CD8-positive, alpha-beta memory T cell (primary cell): ENCODE data around the gene SLC38A9. TPM values are rescaled to one million over a fixed set of nuclear protein-coding genes. Genes with fewer than 3 reads are reported as not detected.
A peak's percentile ranks its signal among the peaks of the same experiment; 100 is the strongest.
"Not testable (repeated sequence)": the region's sequence is repeated elsewhere in the genome, so short reads cannot be mapped to it uniquely, and the experiment has no call there.

Experiments used
- CTCF ChIA-PET: fragments of 350-600 bp; sonication (Branson Sonifier 250); formaldehyde crosslinking; loops from one replicate; lab custom pipeline; 2021; ENCODE audit warnings: antibody characterized with exemption; lab: Charles Lee
- POLR2A ChIA-PET: fragments of 350-600 bp; sonication (Branson Sonifier 250); formaldehyde crosslinking; loops from one replicate; lab custom pipeline; 2021; ENCODE audit warnings: antibody characterized with exemption; lab: Charles Lee
- DNase-seq, 5 donors: peaks; one replicate each; pipeline versions ENCODE4 v3.0.0 to v3.0.0-alpha.2; 2020 to 2022; ENCODE audit warnings: mixed read lengths in 1 of 5
- H3K27ac ChIP-seq: one replicate; pipeline ENCODE4 v1.7.0; 2013; ENCODE audit warnings: low read depth, mild to moderate bottlenecking, low read length, moderate library complexity
- H3K27me3 ChIP-seq: 2 replicates; pipeline ENCODE4 v1.7.0; 2013; ENCODE audit warnings: low read length, mild to moderate bottlenecking; ENCODE audit not compliant: insufficient read depth, poor library complexity, severe bottlenecking
- H3K36me3 ChIP-seq: 2 replicates; pipeline ENCODE4 v1.7.0; 2013; ENCODE audit warnings: mild to moderate bottlenecking, low read length, moderate library complexity; ENCODE audit not compliant: insufficient read depth
- H3K4me1 ChIP-seq: 2 replicates; pipeline ENCODE4 v1.7.0; 2013; ENCODE audit warnings: mild to moderate bottlenecking, low read length, moderate library complexity; ENCODE audit not compliant: insufficient read depth
- H3K4me3 ChIP-seq: 2 replicates; pipeline ENCODE4 v1.7.0; 2013; ENCODE audit warnings: mild to moderate bottlenecking, low read length
- H3K9me3 ChIP-seq: 2 replicates; pipeline ENCODE4 v1.7.0; 2013; ENCODE audit warnings: mild to moderate bottlenecking, low read length
- H3K27ac Mint-ChIP-seq, 8 donors: one replicate each; pipeline ENCODE4 v1.8.0; 2020 to 2021; ENCODE audit warnings: mixed read lengths in 8 of 8, mild to moderate bottlenecking in 6 of 8, inconsistent platforms in 3 of 8, moderate library complexity in 3 of 8
- H3K27me3 Mint-ChIP-seq, 2 donors: one replicate each; pipeline ENCODE4 v1.8.0; 2020 to 2021; ENCODE audit warnings: mixed read lengths in 2 of 2, mild to moderate bottlenecking in 1 of 2, moderate library complexity in 1 of 2
- H3K36me3 Mint-ChIP-seq, 3 donors: one replicate each; pipeline ENCODE4 v1.8.0; 2020 to 2021; ENCODE audit warnings: mixed read lengths in 3 of 3, inconsistent platforms in 1 of 3, mild to moderate bottlenecking in 1 of 3
- H3K4me1 Mint-ChIP-seq, 3 donors: one replicate each; pipeline ENCODE4 v1.8.0; 2020 to 2021; ENCODE audit warnings: mixed read lengths in 3 of 3, inconsistent platforms in 1 of 3, mild to moderate bottlenecking in 1 of 3
- H3K4me3 Mint-ChIP-seq, 7 donors: one replicate each; pipeline ENCODE4 v1.8.0; 2020 to 2021; ENCODE audit warnings: mixed read lengths in 7 of 7, mild to moderate bottlenecking in 6 of 7, moderate library complexity in 4 of 7, inconsistent platforms in 2 of 7
- H3K9me3 Mint-ChIP-seq, 5 donors: one replicate each; pipeline ENCODE4 v1.8.0; 2020 to 2022; ENCODE audit warnings: mixed read lengths in 5 of 5, mild to moderate bottlenecking in 3 of 5, moderate library complexity in 2 of 5, inconsistent platforms in 1 of 5
- polyA plus RNA-seq: library from polyadenylated mRNA; unstranded; fragments of 300-500 nt; fragmentation: Illumina TruSeq; gene quantifications from one replicate; pipeline ENCODE4 v1.2.3, GENCODE V29; 2021
- total RNA-seq, 2 experiments: library from RNA; stranded (reverse); gene quantifications; one replicate each; pipeline ENCODE4 v1.2.3, GENCODE V29; 2021

SLC38A9 gene
- total and polyA plus RNA-seq, 3 experiments from 2014 or later, result 13.6 to 23.4 (median 21.3) TPM

- not testable (repeated sequence) for H3K27me3 Mint-ChIP-seq
- peaks cover 0 to 11% (median 4%) of the 10 kb centered on the region in 5 donors for H3K9me3 Mint-ChIP-seq
Measured at GRCh38 chr5:55719026-55719425, 6.9 kb upstream of the SLC38A9 start.

GRCh38 chr5:55715519-55716078 is 3.5 kb upstream of the SLC38A9 start:
- ChIA-PET CTCF (no interaction called here), POLR2A (no interaction called here)
- Histone ChIP-seq H3K4me3 (no peak overlapping the region), H3K4me1 (peaks cover 12% of the 10 kb centered on the region), H3K36me3 (no peaks in the 10 kb centered on the region), H3K9me3 (no peaks in the 10 kb centered on the region), H3K27ac (no peak overlapping the region), H3K27me3 (no peaks in the 10 kb centered on the region)
- no peak for DNase-seq
- H3K36me3 Mint-ChIP-seq, result peaks cover 3 to 13% (median 10%) of the 10 kb centered on the region in 3 donors
- H3K27me3 Mint-ChIP-seq, result peaks cover 3 to 5% of the 10 kb centered on the region in 2 donors
- no peak overlapping the region for H3K27ac Mint-ChIP-seq
- no peak overlapping the region for H3K4me3 Mint-ChIP-seq
- peaks cover 0 to 11% (median 4%) of the 10 kb centered on the region in 5 donors for H3K9me3 Mint-ChIP-seq
- H3K4me1 Mint-ChIP-seq, result peaks cover 15 to 21% (median 15%) of the 10 kb centered on the region in 3 donors

More at GRCh38 chr5:55719026-55719425, 6.9 kb upstream of the SLC38A9 start:
- H3K4me3 ChIP-seq, H3K4me1 Mint-ChIP-seq, H3K27me3 ChIP-seq, H3K4me1 ChIP-seq, H3K4me3 Mint-ChIP-seq, H3K27ac ChIP-seq, CTCF ChIA-PET, H3K36me3 ChIP-seq, H3K27ac Mint-ChIP-seq, H3K9me3 ChIP-seq, POLR2A ChIA-PET, DNase-seq: not testable (repeated sequence)
- peaks cover 0 to 10% (median 3%) of the 10 kb centered on the region in 3 donors for H3K36me3 Mint-ChIP-seq

GRCh38 chr5:55714749-55715148 is 2.6 kb upstream of the SLC38A9 start:
- H3K9me3 Mint-ChIP-seq, result peaks cover 0 to 11% (median 4%) of the 10 kb centered on the region in 5 donors
- H3K36me3 ChIP-seq, result no peaks in the 10 kb centered on the region
- no peaks in the 10 kb centered on the region for H3K27me3 ChIP-seq
- POLR2A ChIA-PET, result no interaction called here
- peaks cover 15 to 24% (median 15%) of the 10 kb centered on the region in 3 donors for H3K4me1 Mint-ChIP-seq
- no peaks in the 10 kb centered on the region for H3K9me3 ChIP-seq
- H3K4me3 Mint-ChIP-seq, result peak overlapping the region in 1 of 7 donors; percentile 24
- peaks cover 0 to 3% of the 10 kb centered on the region in 2 donors for H3K27me3 Mint-ChIP-seq
- DNase-seq, result no peak
- no peak overlapping the region for H3K27ac ChIP-seq
- H3K4me1 ChIP-seq, result peaks cover 12% of the 10 kb centered on the region
- CTCF ChIA-PET, result no interaction called here
- H3K4me3 ChIP-seq, result no peak overlapping the region
- H3K36me3 Mint-ChIP-seq, result peaks cover 3 to 13% (median 10%) of the 10 kb centered on the region in 3 donors
- no peak overlapping the region for H3K27ac Mint-ChIP-seq

- POLR2A ChIA-PET, result no interaction called here
- H3K4me3 Mint-ChIP-seq, result peak overlapping the region in 1 of 7 donors; percentile 24
- Histone ChIP-seq H3K36me3 (no peaks in the 10 kb centered on the region), H3K9me3 (no peaks in the 10 kb centered on the region), H3K4me3 (no peak overlapping the region), H3K4me1 (peaks cover 12% of the 10 kb centered on the region), H3K27me3 (no peaks in the 10 kb centered on the region), H3K27ac (no peak overlapping the region)
- no peak overlapping the region for H3K27ac Mint-ChIP-seq
- H3K27me3 Mint-ChIP-seq, result peaks cover 0 to 3% of the 10 kb centered on the region in 2 donors
- CTCF ChIA-PET, result no interaction called here
- H3K36me3 Mint-ChIP-seq, result peaks cover 3 to 13% (median 10%) of the 10 kb centered on the region in 3 donors
- DNase-seq, result no peak
- H3K9me3 Mint-ChIP-seq, result peaks cover 0 to 11% (median 4%) of the 10 kb centered on the region in 5 donors
- peaks cover 15 to 24% (median 15%) of the 10 kb centered on the region in 3 donors for H3K4me1 Mint-ChIP-seq
Measured at GRCh38 chr5:55714339-55714738, 2.2 kb upstream of the SLC38A9 start.

GRCh38 chr5:55713871-55714270 is 1.7 kb upstream of the SLC38A9 start:
- Histone ChIP-seq H3K27me3 (no peaks in the 10 kb centered on the region), H3K4me1 (peaks cover 12% of the 10 kb centered on the region), H3K36me3 (no peaks in the 10 kb centered on the region), H3K4me3 (no peak overlapping the region), H3K9me3 (no peaks in the 10 kb centered on the region), H3K27ac (no peak overlapping the region)
- no peak overlapping the region for H3K4me3 Mint-ChIP-seq
- DNase-seq, result no peak
- H3K9me3 Mint-ChIP-seq, result peaks cover 0 to 7% (median 4%) of the 10 kb centered on the region in 5 donors
- H3K27ac Mint-ChIP-seq, result no peak overlapping the region
- ChIA-PET CTCF (no interaction called here), POLR2A (no interaction called here)
- H3K36me3 Mint-ChIP-seq, result peaks cover 2 to 15% (median 7%) of the 10 kb centered on the region in 3 donors
- H3K27me3 Mint-ChIP-seq, result no peaks in the 10 kb centered on the region
- peaks cover 18 to 28% (median 19%) of the 10 kb centered on the region in 3 donors for H3K4me1 Mint-ChIP-seq

GRCh38 chr5:55711507-55712022 is 559 bp downstream of the SLC38A9 start:
- peaks cover 27 to 48% (median 40%) of the 10 kb centered on the region in 3 donors for H3K4me1 Mint-ChIP-seq
- DNase-seq, result no peak
- POLR2A ChIA-PET, result no interaction called here
- CTCF ChIA-PET, result no interaction called here
- peak overlapping the region; percentile 95 for H3K4me3 ChIP-seq
- no peaks in the 10 kb centered on the region for H3K36me3 ChIP-seq
- H3K27me3 Mint-ChIP-seq, result no peaks in the 10 kb centered on the region
- H3K9me3 ChIP-seq, result no peaks in the 10 kb centered on the region
- H3K36me3 Mint-ChIP-seq, result peaks cover 0 to 30% (median 6%) of the 10 kb centered on the region in 3 donors
- H3K4me3 Mint-ChIP-seq, result peak overlapping the region; percentile 95 to 100 (median 99)
- peaks cover 0 to under 1% (median 0%) of the 10 kb centered on the region in 5 donors for H3K9me3 Mint-ChIP-seq
- peaks cover 12% of the 10 kb centered on the region for H3K4me1 ChIP-seq
- H3K27ac Mint-ChIP-seq, result peak overlapping the region in 7 of 8 donors; percentile 74 to 99 (median 96)
- H3K27ac ChIP-seq, result peak overlapping the region; percentile 58
- H3K27me3 ChIP-seq, result no peaks in the 10 kb centered on the region

- Mint-ChIP-seq H3K9me3 (no peaks in the 10 kb centered on the region), H3K4me3 (peak overlapping the region in 1 of 7 donors; percentile 56), H3K36me3 (peaks cover 0 to 36% (median 9%) of the 10 kb centered on the region in 3 donors), H3K27ac (no peak overlapping the region), H3K4me1 (peaks cover 31 to 54% (median 54%) of the 10 kb centered on the region in 3 donors), H3K27me3 (no peaks in the 10 kb centered on the region)
- Histone ChIP-seq H3K4me1 (peaks cover 12% of the 10 kb centered on the region), H3K4me3 (no peak overlapping the region), H3K27ac (no peak overlapping the region), H3K9me3 (no peaks in the 10 kb centered on the region), H3K36me3 (no peaks in the 10 kb centered on the region), H3K27me3 (no peaks in the 10 kb centered on the region)
- no peak for DNase-seq
- CTCF ChIA-PET, result no interaction called here
- POLR2A ChIA-PET, result no interaction called here
Measured at GRCh38 chr5:55708732-55709131, 3.4 kb downstream of the SLC38A9 start.

- no peak for DNase-seq
- Mint-ChIP-seq H3K9me3 (no peaks in the 10 kb centered on the region), H3K27me3 (no peaks in the 10 kb centered on the region), H3K27ac (no peak overlapping the region), H3K4me3 (no peak overlapping the region), H3K36me3 (peaks cover 0 to 35% (median 17%) of the 10 kb centered on the region in 3 donors), H3K4me1 (peaks cover 16 to 40% (median 39%) of the 10 kb centered on the region in 3 donors)
- Histone ChIP-seq H3K9me3 (no peaks in the 10 kb centered on the region), H3K27ac (no peak overlapping the region), H3K4me1 (peaks cover 8% of the 10 kb centered on the region), H3K36me3 (no peaks in the 10 kb centered on the region), H3K27me3 (no peaks in the 10 kb centered on the region), H3K4me3 (no peak overlapping the region)
- CTCF ChIA-PET, result no interaction called here
- POLR2A ChIA-PET, result interaction anchor here (0.7 kb wide), 1 partner anchor 1470 kb away, joined by 8 read pairs; no protein-coding TSS in a partner anchor
Measured at GRCh38 chr5:55706230-55706629, 5.9 kb downstream of the SLC38A9 start.
